HG03571 (cell line): ENCODE results near the gene TRO.

Source experiments
- ATAC-seq: cut with Tn5 transposase; IDR thresholded peaks from one replicate; pipeline ENCODE4 v1.9.1; 2021; ENCODE audit not compliant: unreplicated experiment

Gene TRO

GRCh38 chrX:54920610-54921426, at the start of gene TRO:
TRO (plus strand) TSS chrX:54920824; CDS start chrX:54922247, 1,423 bp downstream.
- no peak for ATAC-seq

- no peak for ATAC-seq
These were observed 34.9 kb upstream of the TRO start for GRCh38 chrX:54885740-54886139.

- ATAC-seq: no peak
These were observed 29.1 kb upstream of the TRO start for GRCh38 chrX:54891573-54891972.

GRCh38 chrX:54894159-54894558, 26.5 kb upstream of the TRO start:
- ATAC-seq: no peak

- no peak for ATAC-seq
These were observed 10.7 kb upstream of the TRO start for GRCh38 chrX:54909941-54910340.

- no peak for ATAC-seq
These were observed 900 bp downstream of the TRO start for GRCh38 chrX:54921427-54922021.

GRCh38 chrX:54922547-54922946, 1.9 kb downstream of the TRO start:
- no peak for ATAC-seq

- ATAC-seq: no peak
These were observed 2.8 kb downstream of the TRO start for GRCh38 chrX:54923376-54923775.

- no peak for ATAC-seq
These were observed 6.4 kb downstream of the TRO start for GRCh38 chrX:54926978-54927377.

- no peak for ATAC-seq
These were observed 8.3 kb downstream of the TRO start for GRCh38 chrX:54928876-54929275.

- no peak for ATAC-seq
These were observed 9.8 kb downstream of the TRO start for GRCh38 chrX:54930291-54931049.

- no peak for ATAC-seq
These were observed 10.5 kb downstream of the TRO start for GRCh38 chrX:54931107-54931506.

- no peak for ATAC-seq
These were observed 12.7 kb downstream of the TRO start for GRCh38 chrX:54933150-54933826.

- no peak for ATAC-seq
These were observed 13.4 kb downstream of the TRO start for GRCh38 chrX:54934058-54934457.

GRCh38 chrX:54934890-54935289, 14.3 kb downstream of the TRO start:
- no peak for ATAC-seq

- no peak for ATAC-seq
These were observed 14.7 kb downstream of the TRO start for GRCh38 chrX:54935306-54935705.

GRCh38 chrX:54937416-54937815, 16.8 kb downstream of the TRO start:
- no peak for ATAC-seq

- ATAC-seq: no peak
These were observed 24.2 kb downstream of the TRO start for GRCh38 chrX:54944816-54945215.

- no peak for ATAC-seq
These were observed 24.6 kb downstream of the TRO start for GRCh38 chrX:54945224-54945623.

- no peak for ATAC-seq
These were observed 30.2 kb downstream of the TRO start for GRCh38 chrX:54950730-54951375.

GRCh38 chrX:54961750-54962149, 41.1 kb downstream of the TRO start:
- no peak for ATAC-seq
